ENCODE data around the gene EEF1AKMT1.

GRCh38 chr13:20711301-20712044, 62.3 kb downstream of the EEF1AKMT1 start:
- no peak for TF ChIP-seq CTCF (IDR thresholded peaks at IDR 0.05)
- no peak for TF ChIP-seq POLR2AphosphoS5 (IDR thresholded peaks at IDR 0.05; ENCODE audit: insufficient read depth in 1 of 2, low read depth in 1 of 2)
- no peak for TF ChIP-seq POLR2A (IDR thresholded peaks at IDR 0.05)

Measured in vagina (tissue), 2 donors.